COLO668 (cell line): ENCODE data around the gene TENM4.

ENCODE experiments used
- DNase-seq: peaks from one replicate; lab custom pipeline; 2025; ENCODE audit not compliant: unreplicated experiment; lab: John Stamatoyannopoulos, UW

TENM4 gene

DNA sequence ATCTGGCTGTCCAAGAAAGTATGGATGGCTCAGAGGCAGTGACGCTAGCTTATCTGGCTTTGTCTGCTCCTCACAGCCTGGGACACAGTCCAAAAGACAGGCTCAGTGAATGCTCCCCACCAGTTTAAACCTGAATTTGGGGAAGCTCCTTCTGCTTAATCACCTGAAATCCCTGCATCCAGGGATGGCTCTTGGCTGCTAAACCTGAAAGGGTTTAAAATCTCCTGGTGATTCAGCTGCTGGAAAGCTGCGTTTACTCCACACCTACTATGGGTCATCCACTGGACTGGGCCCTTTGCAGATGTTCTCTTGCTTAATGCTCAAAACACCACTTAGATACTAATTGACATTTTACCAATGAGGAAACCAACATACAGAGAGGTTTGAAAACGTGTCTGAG, 564.2 kb downstream of the TENM4 start:
- no peak for DNase-seq

GRCh38 chr11:78870655-78871054, 570.2 kb downstream of the TENM4 start:
- DNase-seq: no peak

GRCh38 chr11:78869293-78869692, 571.5 kb downstream of the TENM4 start:
- DNase-seq: no peak

GRCh38 chr11:78868563-78868962, 572.3 kb downstream of the TENM4 start:
- DNase-seq: no peak

- DNase-seq: no peak
Measured at GRCh38 chr11:78860720-78861422, 580.0 kb downstream of the TENM4 start.

DNA sequence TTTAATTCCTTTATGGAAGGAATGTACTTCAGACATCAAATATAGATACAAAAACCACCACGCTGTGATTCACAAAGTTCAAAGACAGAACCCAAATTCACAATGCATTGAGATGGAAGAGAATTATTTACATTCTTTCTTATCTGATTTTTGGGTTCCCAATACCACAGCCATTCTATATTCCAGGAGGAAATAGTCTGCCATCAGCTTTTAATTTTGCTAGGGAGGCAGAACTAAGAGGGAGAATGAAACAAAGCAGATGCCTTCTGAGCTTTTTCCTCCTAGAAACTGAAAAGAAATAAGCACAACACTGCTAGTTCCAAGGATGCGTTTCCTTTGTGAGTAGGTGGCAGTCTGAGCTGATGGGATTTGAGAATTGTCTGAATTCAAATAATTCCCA, 583.1 kb downstream of the TENM4 start:
- no peak for DNase-seq

- no peak for DNase-seq
Measured at GRCh38 chr11:78856211-78856610, 584.6 kb downstream of the TENM4 start.

DNA sequence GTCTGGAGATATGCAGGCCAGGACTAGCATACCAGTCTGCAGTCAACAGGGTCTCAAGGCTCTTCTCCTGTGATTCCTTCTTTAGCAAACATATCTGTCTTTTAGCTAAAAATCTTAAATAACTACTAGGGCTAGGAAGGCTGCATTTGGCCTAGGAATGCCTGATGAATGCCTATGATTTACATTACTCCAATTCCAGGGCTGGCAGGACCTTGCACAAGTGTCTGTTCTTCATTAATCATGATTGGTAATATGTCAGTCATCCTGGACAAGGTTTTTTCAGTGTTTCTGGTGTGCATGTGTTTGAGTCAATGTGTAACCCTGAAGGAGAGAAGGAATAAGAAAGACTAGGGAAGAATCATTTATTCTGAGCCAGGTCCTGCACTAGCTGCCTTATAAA, 585.7 kb downstream of the TENM4 start:
- DNase-seq: no peak

DNA sequence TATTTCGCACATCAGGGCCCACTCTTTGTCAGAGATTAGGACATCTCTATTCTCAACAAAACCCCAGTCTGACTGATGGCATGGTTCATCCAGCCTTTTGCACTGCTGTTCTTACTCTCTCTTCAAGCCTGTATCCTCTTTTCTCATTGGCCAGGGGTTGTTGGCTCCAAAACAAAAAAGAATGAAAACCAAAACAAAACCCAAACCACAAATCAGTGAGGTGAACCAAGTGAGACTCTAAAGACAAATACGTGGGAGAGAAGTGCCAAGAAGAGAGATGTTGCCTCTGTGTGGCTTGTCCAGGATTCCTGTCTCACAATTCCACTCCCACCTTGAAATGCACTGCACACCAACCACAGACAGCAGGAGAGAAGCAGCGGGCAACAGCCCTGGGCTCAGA, 587.3 kb downstream of the TENM4 start:
- DNase-seq: no peak

- DNase-seq: peak; percentile 7
Measured at GRCh38 chr11:78851878-78852586, 588.8 kb downstream of the TENM4 start.

GRCh38 chr11:78850078-78850477, 590.8 kb downstream of the TENM4 start:
- no peak for DNase-seq

DNA sequence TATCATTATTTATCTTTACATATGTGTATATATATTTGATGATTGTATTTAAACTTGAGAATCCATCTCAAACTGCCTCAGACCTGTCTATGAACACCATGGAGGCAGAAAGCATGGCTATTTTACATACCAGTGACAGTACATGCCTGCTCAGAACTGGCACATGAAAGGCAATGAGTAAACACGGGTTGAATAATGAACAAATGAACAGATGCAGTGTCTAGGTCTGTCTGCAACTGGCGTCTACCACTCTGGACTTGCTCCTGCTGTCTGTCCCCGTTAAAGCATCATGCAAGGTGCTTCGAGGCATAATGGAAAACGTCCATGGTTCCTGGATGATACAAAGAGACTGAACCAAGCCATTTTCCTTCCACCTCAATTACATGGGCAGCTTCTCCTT, 594.6 kb downstream of the TENM4 start:
- DNase-seq: no peak

DNA sequence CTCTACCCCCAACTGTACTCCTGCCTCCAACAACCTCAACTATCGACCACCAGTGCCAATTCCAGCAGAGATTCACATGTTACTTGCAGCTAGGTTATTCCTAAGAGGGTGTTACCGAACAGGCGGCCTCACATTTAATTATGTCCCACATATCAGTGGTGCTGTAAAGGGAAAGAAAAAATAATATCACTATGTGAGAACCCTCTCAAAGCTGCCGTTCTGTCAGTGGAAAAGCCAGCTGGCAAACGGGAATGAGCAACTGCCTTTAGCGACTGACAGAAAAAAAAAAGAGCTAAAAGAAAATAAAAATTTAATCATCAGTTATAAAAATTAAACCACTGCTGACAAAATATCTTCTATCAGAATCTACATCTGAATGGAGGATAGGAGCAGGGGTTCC, 595.3 kb downstream of the TENM4 start:
- DNase-seq: no peak

DNA sequence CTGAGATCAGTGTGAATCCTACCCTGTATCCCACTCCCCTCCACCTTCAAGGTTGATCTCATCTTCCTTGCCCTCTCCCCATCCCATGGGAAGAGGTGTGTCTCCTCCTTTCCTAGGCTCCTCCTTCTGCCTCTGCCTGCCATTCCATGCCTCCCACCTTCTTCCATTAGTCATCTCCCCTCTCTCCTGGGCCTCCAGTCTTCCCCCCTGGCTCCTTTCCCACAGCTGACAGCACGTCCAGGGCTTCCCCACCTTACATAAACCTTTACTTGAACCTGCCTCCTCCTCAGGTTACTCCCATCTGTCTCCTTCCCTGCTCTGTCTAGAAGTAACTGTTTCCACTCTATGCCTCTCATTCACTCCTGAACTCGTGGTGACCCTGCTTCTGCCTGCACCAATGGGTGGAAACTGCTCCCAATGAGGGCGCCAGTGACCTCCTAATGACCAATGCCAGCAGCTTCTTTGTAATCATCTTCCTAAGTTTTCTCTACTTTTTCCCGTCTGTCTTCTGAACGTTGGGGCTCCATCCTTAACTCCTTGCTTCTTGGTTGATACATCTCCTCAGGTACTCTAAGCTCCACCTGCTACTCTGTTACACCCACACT, 599.3 kb downstream of the TENM4 start:
- DNase-seq: no peak

- DNase-seq: no peak
Measured at GRCh38 chr11:78840623-78841022, 600.2 kb downstream of the TENM4 start.

DNA sequence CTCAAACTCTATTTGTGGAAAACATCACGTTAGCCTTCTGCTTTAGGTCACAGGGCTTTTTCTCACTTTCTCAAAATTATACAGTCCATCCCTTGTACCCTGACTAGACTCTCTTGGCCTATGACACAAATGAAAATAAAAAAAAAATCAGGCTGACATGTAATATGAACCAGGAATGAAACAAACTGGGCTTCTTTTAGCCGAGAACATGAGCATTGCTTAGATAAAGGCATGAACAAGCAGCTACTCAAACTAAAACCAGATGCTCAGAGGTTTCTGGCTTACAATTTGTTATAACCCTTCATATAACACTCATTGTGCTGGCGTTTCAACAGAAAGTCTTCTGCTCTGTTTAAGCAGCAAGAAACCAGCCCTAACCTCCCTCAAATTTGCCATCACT, 600.6 kb downstream of the TENM4 start:
- no peak for DNase-seq

DNA sequence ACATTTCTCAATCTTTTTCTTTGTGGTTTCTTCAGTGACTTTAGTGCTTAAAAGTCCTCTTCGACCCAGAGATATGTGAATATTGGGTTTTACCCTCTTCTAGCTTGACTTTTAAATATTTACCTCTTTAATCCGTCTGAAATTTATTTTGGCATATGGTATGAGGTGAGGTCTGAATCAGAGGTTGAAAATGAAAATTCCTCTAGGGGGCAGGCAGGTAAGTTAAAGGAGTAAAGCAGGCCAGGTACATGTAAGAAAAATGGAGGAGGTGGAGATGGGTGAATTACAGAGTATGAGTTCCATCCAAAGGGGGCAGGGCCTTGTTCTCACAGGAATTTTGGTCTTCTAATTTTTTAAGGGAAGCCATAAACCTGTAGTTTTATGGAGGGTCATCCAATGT, 602.4 kb downstream of the TENM4 start:
- no peak for DNase-seq

DNA sequence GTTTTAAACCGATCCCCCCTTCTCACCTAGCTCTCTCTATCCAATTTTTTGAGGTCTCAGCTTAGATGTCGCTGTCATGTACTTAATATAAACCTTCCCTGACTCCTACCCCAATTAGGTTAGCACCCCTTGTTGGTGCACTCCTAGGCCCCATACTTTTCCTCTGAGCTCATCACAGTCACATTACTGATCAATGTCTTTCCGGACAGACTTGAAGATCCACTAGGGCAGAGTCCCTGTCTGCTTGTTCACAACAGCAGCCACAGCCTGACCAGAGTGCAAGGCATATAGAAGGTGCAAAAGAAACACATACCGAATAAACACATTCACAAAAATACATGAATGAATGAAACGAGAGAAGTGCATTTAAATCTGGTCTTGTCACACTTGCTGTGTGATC, 605.2 kb downstream of the TENM4 start:
- DNase-seq: no peak

DNA sequence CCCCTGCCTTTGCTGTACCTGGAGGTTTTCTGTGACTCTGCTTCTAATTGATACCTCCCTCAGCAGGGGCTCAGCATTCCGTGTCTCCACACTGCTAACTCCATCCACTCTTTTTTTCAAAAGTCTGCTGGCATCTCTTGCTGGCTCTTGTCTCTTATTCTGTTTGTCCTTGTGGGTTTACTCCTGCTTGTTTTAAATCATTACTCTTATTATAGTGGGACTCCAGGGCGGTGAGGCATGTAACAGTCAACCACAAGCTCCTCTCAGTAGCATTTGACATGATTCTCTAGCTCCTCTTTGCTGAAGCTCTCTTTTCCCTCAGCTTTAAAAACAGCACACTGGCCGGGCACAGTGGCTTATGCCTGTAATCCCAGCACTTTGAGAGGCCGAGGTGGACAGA, 605.9 kb downstream of the TENM4 start:
- no peak for DNase-seq

DNA sequence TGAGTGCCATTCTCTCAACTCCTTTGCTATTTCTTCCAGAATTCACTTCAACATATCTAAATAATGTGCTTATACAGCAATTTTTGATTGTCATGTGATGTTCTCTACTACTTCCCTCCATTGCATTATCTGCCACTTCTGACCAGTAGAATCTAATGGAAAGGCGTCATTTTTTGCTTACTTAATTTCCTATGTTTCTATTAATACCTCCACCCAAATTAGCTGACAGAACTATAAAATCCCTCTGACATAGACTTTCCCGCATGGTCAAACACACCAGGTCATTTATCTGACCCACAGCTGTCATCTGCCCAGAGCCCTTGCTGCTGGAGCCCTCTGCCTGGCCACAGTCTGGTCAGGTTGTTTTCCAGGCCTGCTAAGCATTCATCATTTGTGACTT, 607.6 kb downstream of the TENM4 start:
- DNase-seq: no peak

DNA sequence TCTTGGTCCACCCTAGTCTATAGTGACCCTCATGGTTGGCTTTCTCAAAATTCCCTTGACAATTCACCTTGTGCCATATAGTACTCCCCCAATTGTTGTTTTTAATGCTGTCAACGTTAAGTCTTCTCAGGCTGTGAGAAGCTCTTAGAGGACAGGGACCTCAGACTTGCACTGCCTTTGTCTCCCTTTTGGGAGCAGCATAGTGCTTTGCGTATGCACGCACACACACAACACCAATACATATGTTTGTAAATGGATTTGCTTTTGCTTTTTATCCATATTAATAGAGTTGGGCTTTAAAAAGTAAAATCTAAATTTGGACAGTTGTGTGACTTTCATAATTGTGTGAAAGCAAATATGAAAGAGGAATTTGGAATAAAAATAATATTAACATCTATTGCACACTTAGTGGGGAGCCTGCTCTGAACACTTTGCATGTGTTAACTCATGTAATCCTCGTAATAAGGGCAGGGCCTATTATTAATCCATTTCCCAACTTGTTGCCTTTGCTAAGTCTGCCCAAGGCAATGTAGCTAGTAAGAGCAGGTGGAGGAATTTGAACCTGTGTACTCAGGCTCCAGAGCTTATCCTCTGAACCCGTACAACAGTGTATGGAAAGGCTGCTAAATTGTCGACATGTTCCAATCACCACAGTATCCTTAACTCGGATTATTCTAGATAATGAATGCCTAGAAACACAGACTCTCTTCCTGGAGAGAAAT, 608.4 kb downstream of the TENM4 start:
- no peak for DNase-seq

GRCh38 chr11:78831571-78831970, 609.3 kb downstream of the TENM4 start:
- no peak for DNase-seq
